Lower leg skin (tissue), 3 donors: Measurements from ENCODE around the gene BCL2L1.
"Not testable (repeated sequence)": the region's sequence is repeated elsewhere in the genome, so short reads cannot be mapped to it uniquely, and the experiment has no call there.

Experiments
- POLR2A ChIP-seq, 2 donors: fragments of 450-650 bp; IDR thresholded peaks; one replicate each; pipeline ENCODE4 v1.6.1; 2016 to 2017; ENCODE audit warnings: antibody characterized with exemption in 2 of 2, mild to moderate bottlenecking in 1 of 2, moderate library complexity in 1 of 2
- TF ChIP-seq, protein P1 (sequence below), 3 donors: fragments of 450-650 bp; IDR thresholded peaks; one replicate each; pipeline ENCODE4 v1.5.1; 2016; ENCODE audit warnings: antibody characterized with exemption in 3 of 3, mild to moderate bottlenecking in 3 of 3, moderate library complexity in 2 of 3

- TF ChIP-seq, protein P1, sequence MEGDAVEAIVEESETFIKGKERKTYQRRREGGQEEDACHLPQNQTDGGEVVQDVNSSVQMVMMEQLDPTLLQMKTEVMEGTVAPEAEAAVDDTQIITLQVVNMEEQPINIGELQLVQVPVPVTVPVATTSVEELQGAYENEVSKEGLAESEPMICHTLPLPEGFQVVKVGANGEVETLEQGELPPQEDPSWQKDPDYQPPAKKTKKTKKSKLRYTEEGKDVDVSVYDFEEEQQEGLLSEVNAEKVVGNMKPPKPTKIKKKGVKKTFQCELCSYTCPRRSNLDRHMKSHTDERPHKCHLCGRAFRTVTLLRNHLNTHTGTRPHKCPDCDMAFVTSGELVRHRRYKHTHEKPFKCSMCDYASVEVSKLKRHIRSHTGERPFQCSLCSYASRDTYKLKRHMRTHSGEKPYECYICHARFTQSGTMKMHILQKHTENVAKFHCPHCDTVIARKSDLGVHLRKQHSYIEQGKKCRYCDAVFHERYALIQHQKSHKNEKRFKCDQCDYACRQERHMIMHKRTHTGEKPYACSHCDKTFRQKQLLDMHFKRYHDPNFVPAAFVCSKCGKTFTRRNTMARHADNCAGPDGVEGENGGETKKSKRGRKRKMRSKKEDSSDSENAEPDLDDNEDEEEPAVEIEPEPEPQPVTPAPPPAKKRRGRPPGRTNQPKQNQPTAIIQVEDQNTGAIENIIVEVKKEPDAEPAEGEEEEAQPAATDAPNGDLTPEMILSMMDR (IDR thresholded peaks at IDR 0.05) = not testable (repeated sequence)
- not testable (repeated sequence) for TF ChIP-seq POLR2A (IDR thresholded peaks at IDR 0.05)
Measured at GRCh38 chr20:31623123-31623505, 99.6 kb downstream of the BCL2L1 start.
